Embryonic facial prominence (tissue), 1 donor: ENCODE results near the gene BYSL.
"Not testable (repeated sequence)": the region's sequence is repeated elsewhere in the genome, so short reads cannot be mapped to it uniquely, and the experiment has no call there.

ENCODE experiments used
- DNase-seq: peaks from one replicate; pipeline ENCODE4 v3.0.0-alpha.2; 2016; ENCODE audit errors: extremely low spot score

The BYSL gene

GRCh38 chr6:41942067-41942851 lies 21.0 kb downstream of the BYSL start:
- no peak for DNase-seq

GRCh38 chr6:41942882-41943281 lies 21.6 kb downstream of the BYSL start:
- DNase-seq: not testable (repeated sequence)

- no peak for DNase-seq
These were observed 22.2 kb downstream of the BYSL start for GRCh38 chr6:41943456-41943855.

- DNase-seq: no peak
These were observed 26.4 kb downstream of the BYSL start for GRCh38 chr6:41947581-41948220.

- DNase-seq: no peak
These were observed 33.4 kb downstream of the BYSL start for GRCh38 chr6:41954668-41955067.

- no peak for DNase-seq
These were observed 34.1 kb downstream of the BYSL start for GRCh38 chr6:41955412-41955811.

GRCh38 chr6:41957117-41957516 lies 35.8 kb downstream of the BYSL start:
- DNase-seq: no peak

GRCh38 chr6:41958022-41958856 lies 36.9 kb downstream of the BYSL start:
- no peak for DNase-seq

- DNase-seq: no peak
These were observed 38.7 kb downstream of the BYSL start for GRCh38 chr6:41960028-41960427.

GRCh38 chr6:41963371-41963770 lies 42.1 kb downstream of the BYSL start:
- no peak for DNase-seq

- no peak for DNase-seq
These were observed 43.0 kb downstream of the BYSL start for GRCh38 chr6:41964201-41964887.

GRCh38 chr6:41965429-41966213 lies 44.3 kb downstream of the BYSL start:
- DNase-seq: no peak

- DNase-seq: no peak
These were observed 45.1 kb downstream of the BYSL start for GRCh38 chr6:41966214-41966920.

- no peak for DNase-seq
These were observed 45.6 kb downstream of the BYSL start for GRCh38 chr6:41966961-41967311.

GRCh38 chr6:41967312-41968287 lies 46.3 kb downstream of the BYSL start:
- DNase-seq: no peak

- no peak for DNase-seq
These were observed 49.1 kb downstream of the BYSL start for GRCh38 chr6:41970436-41970846.

GRCh38 chr6:41972826-41973225 lies 51.5 kb downstream of the BYSL start:
- DNase-seq: no peak

GRCh38 chr6:41974281-41974825 lies 53.1 kb downstream of the BYSL start:
- DNase-seq: no peak

- no peak for DNase-seq
These were observed 54.0 kb downstream of the BYSL start for GRCh38 chr6:41975276-41975675.
